ENCODE results near the gene ARSB.

The ARSB gene

DNA sequence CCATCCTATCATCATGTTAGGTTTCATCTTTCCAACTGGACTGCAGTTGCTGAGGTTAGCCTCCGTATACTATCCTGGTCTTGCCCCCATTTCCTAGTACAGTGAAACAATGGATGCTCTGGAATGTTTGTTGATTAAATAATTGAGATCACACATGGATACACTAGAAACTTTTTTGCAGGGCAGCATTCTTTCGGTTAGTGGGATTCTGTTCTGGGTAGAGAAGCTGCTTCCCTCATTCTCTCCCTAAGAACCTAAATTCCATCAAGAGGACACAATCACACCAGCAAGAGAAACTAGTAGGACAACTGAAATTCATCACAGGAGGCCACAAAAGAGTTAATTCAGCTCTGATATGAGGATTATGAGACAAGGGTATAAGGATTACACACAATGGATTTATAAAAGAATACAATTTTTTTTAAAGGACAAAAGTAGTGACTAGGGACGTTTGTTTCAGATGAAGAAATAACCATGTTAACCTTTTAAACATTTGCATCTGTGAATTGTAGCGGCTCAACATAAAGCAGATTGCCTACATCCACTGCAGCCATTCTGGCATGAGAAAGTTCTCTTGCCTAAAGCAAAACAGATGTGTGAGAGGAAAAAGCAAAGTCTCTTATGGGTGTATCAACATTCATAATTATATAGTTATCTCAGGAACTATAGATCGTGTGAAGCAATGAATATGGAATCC, 173.8 kb downstream of the ARSB start:
- no peak overlapping the region for H3K27ac ChIP-seq (ENCODE audit: poor library complexity, severe bottlenecking)
- TF ChIP-seq CTCF (IDR thresholded peaks at IDR 0.05; ENCODE audit: poor library complexity, severe bottlenecking) = no peak
- peaks cover 6% of the 10 kb centered on the region for H3K4me1 ChIP-seq (ENCODE audit: insufficient read depth, poor library complexity, severe bottlenecking)
- no peaks in the 10 kb centered on the region for H3K36me3 ChIP-seq (ENCODE audit: low read depth)
- H3K27me3 ChIP-seq (ENCODE audit: insufficient read depth, poor library complexity, severe bottlenecking) = no peaks in the 10 kb centered on the region
- H3K9me3 ChIP-seq (ENCODE audit: severe bottlenecking) = no peaks in the 10 kb centered on the region
- ATAC-seq (ENCODE audit: low read depth) (no peak), DNase-seq (ENCODE audit: low spot score) (no peak)
- no peak overlapping the region for H3K4me3 ChIP-seq (ENCODE audit: severe bottlenecking)

GRCh38 chr5:78810098-78810920, 174.8 kb downstream of the ARSB start:
- no peaks in the 10 kb centered on the region for H3K27me3 ChIP-seq (ENCODE audit: insufficient read depth, poor library complexity, severe bottlenecking)
- no peak for ATAC-seq (ENCODE audit: low read depth)
- no peaks in the 10 kb centered on the region for H3K9me3 ChIP-seq (ENCODE audit: severe bottlenecking)
- no peak overlapping the region for H3K27ac ChIP-seq (ENCODE audit: poor library complexity, severe bottlenecking)
- H3K36me3 ChIP-seq (ENCODE audit: low read depth) = no peaks in the 10 kb centered on the region
- no peak overlapping the region for H3K4me3 ChIP-seq (ENCODE audit: severe bottlenecking)
- TF ChIP-seq CTCF (IDR thresholded peaks at IDR 0.05; ENCODE audit: poor library complexity, severe bottlenecking) = no peak
- no peak for DNase-seq (ENCODE audit: low spot score)
- peaks cover 7% of the 10 kb centered on the region for H3K4me1 ChIP-seq (ENCODE audit: insufficient read depth, poor library complexity, severe bottlenecking)

- no peak for TF ChIP-seq CTCF (IDR thresholded peaks at IDR 0.05; ENCODE audit: poor library complexity, severe bottlenecking)
Observed at GRCh38 chr5:78809444-78809843, 175.7 kb downstream of the ARSB start.

DNA sequence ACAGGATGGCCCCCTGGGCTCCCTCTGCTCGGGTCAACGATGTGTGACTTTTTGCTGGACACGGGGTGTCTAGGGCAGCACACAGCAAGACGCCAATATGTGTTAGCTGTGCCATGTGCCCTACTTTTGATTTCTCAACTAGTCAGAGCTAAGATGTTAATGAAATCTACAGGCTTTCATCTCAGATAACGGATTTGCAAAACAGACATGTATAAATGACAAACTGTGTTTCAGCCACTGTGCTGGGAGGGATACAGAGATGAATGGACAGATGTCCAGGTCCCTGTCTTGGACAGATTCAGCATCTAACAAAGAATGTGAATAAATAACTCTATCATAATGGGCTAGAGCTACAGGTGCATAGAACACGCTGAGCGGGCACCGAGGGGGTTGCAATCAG, 176.3 kb downstream of the ARSB start:
- DNase-seq (ENCODE audit: low spot score) = no peak
- Histone ChIP-seq H3K27ac (ENCODE audit: poor library complexity, severe bottlenecking) (no peak overlapping the region), H3K27me3 (ENCODE audit: insufficient read depth, poor library complexity, severe bottlenecking) (no peaks in the 10 kb centered on the region), H3K36me3 (ENCODE audit: low read depth) (no peaks in the 10 kb centered on the region), H3K4me3 (ENCODE audit: severe bottlenecking) (no peak overlapping the region), H3K9me3 (ENCODE audit: severe bottlenecking) (no peaks in the 10 kb centered on the region), H3K4me1 (ENCODE audit: insufficient read depth, poor library complexity, severe bottlenecking) (peaks cover 7% of the 10 kb centered on the region)
- ATAC-seq (ENCODE audit: low read depth) = no peak
- no peak for TF ChIP-seq CTCF (IDR thresholded peaks at IDR 0.05; ENCODE audit: poor library complexity, severe bottlenecking)

More at GRCh38 chr5:78809444-78809843, 175.7 kb downstream of the ARSB start:
- Histone ChIP-seq H3K27ac (ENCODE audit: poor library complexity, severe bottlenecking) (no peak overlapping the region), H3K4me3 (ENCODE audit: severe bottlenecking) (no peak overlapping the region), H3K4me1 (ENCODE audit: insufficient read depth, poor library complexity, severe bottlenecking) (peaks cover 7% of the 10 kb centered on the region), H3K36me3 (ENCODE audit: low read depth) (no peaks in the 10 kb centered on the region), H3K9me3 (ENCODE audit: severe bottlenecking) (no peaks in the 10 kb centered on the region), H3K27me3 (ENCODE audit: insufficient read depth, poor library complexity, severe bottlenecking) (no peaks in the 10 kb centered on the region)
- no peak for ATAC-seq (ENCODE audit: low read depth)
- no peak for DNase-seq (ENCODE audit: low spot score)

Measured in RWPE2 (cell line).